Activated CD4-positive, alpha-beta memory T cell treated with anti-CD3 and anti-CD28 coated beads, Interleukin-2, amount 10 ng/mL, durations not matched to agents 7 days and 5 days (primary cell): Measurements from ENCODE around the gene EEF1A2. TPM values are rescaled to one million over a fixed set of nuclear protein-coding genes. Genes with fewer than 3 reads are reported as not detected.
"Not testable (repeated sequence)": the region's sequence is repeated elsewhere in the genome, so short reads cannot be mapped to it uniquely, and the experiment has no call there.

Experiments
- CTCF ChIA-PET: fragments of 350-600 bp; sonication (Branson Sonifier 250); formaldehyde crosslinking; loops from one replicate; lab custom pipeline; 2021; ENCODE audit warnings: antibody characterized with exemption, inconsistent platforms; lab: Charles Lee
- POLR2A ChIA-PET: fragments of 350-600 bp; sonication (Branson Sonifier 250); formaldehyde crosslinking; loops from one replicate; lab custom pipeline; 2021; ENCODE audit warnings: antibody characterized with exemption; lab: Charles Lee
- DNase-seq: peaks from one replicate; pipeline ENCODE4 v3.0.0-alpha.2; 2020
- H3K27ac Mint-ChIP-seq: one replicate; pipeline ENCODE4 v1.8.0; 2021; ENCODE audit warnings: mild to moderate bottlenecking, mixed read lengths
- H3K27me3 Mint-ChIP-seq: one replicate; pipeline ENCODE4 v1.8.0; 2021; ENCODE audit warnings: mixed read lengths
- H3K36me3 Mint-ChIP-seq: one replicate; pipeline ENCODE4 v1.8.0; 2021; ENCODE audit warnings: low read depth, mixed read lengths
- H3K4me1 Mint-ChIP-seq: one replicate; pipeline ENCODE4 v1.8.0; 2021; ENCODE audit warnings: mixed read lengths
- H3K4me3 Mint-ChIP-seq: one replicate; pipeline ENCODE4 v1.8.0; 2021; ENCODE audit warnings: mild to moderate bottlenecking, mixed read lengths
- H3K9me3 Mint-ChIP-seq: one replicate; pipeline ENCODE4 v1.8.0; 2021; ENCODE audit warnings: mixed read lengths
- total RNA-seq, 2 experiments: library from RNA; stranded (reverse); gene quantifications; one replicate each; pipeline ENCODE4 v1.2.3, GENCODE V29; 2021

The EEF1A2 gene
- total RNA-seq, 2 experiments from 2014 or later, result 2.0 to 2.6 TPM

DNA sequence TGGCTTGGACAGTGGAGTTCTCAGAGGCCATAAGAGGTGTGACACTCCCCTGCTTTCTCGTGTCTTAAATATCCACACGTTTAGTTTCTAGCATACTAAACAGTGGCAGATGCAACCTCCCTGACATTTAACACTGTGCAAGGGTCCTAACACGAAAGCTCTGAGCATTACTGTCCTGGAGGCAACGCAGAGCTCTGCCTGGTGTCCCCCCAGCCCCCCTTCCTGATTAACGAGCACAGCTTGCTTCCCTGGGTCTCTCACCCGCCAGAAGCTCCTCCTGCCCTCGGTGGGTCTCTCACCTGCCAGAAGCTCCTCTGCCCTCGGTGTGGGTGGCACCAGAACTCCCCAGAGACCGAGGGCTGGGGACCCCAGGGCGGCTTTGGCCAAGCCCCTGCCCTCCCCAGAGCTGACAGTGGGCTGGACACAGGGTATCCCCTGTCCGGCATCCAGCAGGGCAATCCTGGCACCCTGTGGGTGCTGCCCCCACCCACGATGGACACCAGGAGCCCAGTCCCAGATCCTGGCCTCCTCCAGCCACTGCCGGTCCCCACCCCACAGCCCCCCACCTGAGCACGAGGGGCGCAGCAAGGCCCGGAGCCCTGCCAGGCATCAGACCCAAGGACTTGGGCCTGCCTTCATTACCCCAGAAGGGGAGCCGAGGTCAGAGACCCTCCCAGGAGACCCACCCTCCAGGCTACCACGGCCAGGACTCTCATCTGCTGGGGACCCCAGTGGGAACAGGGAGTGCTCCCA lies 14.1 kb downstream of the EEF1A2 start:
- Mint-ChIP-seq H3K4me3 (no peak overlapping the region), H3K9me3 (no peaks in the 10 kb centered on the region), H3K27me3 (peaks cover 10% of the 10 kb centered on the region), H3K4me1 (no peaks in the 10 kb centered on the region), H3K36me3 (no peaks in the 10 kb centered on the region), H3K27ac (no peak overlapping the region)
- CTCF ChIA-PET, result no interaction called here
- no peak for DNase-seq
- POLR2A ChIA-PET, result no interaction called here

DNA sequence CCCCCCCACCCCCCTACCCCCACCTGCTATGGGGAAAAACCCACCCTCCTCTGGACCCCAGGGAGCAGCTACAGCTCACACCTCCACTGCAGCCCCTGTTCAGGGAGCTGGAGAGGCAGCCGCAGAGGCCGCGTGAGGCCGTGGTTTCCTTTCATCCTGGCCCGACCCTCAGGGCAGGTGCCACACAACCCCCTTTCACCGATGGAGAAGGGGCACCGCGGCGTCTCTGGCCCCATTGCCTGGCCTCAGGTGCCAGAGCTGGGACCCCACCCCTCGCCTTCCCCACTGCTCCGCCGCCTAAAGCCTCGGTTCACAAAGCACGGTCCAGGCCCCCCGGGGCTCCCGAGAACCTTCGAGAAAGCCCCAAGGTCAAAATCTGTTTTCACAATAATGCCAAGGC lies 14.6 kb downstream of the EEF1A2 start:
- H3K4me3 Mint-ChIP-seq, result no peak overlapping the region
- H3K27me3 Mint-ChIP-seq, result peaks cover 10% of the 10 kb centered on the region
- H3K9me3 Mint-ChIP-seq, result no peaks in the 10 kb centered on the region
- H3K36me3 Mint-ChIP-seq, result no peaks in the 10 kb centered on the region
- H3K27ac Mint-ChIP-seq, result no peak overlapping the region
- no peaks in the 10 kb centered on the region for H3K4me1 Mint-ChIP-seq
- ChIA-PET CTCF (no interaction called here), POLR2A (no interaction called here)
- no peak for DNase-seq

DNA sequence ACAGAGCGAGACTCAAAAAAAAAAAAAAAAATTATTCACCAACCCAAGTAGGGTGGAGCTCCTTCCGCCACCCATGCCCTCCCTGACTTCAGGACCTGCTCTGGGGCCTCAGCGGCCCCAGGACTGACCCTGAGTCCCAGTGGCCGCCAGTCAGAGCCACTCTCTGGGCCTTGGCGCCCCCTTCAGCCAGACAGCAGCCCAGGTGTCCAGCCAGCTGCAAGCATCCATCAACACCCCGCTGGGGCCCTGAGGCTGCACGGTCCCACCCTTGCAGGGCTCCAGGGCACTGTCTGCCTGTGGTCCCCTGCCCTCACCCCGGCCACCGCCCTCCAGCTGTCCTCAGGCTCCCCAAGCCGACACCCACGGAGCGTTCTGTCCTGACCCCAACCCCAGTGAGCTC lies 15.0 kb downstream of the EEF1A2 start:
- Mint-ChIP-seq H3K27ac (no peak overlapping the region), H3K4me1 (no peaks in the 10 kb centered on the region), H3K4me3 (no peak overlapping the region), H3K9me3 (no peaks in the 10 kb centered on the region), H3K27me3 (peaks cover 10% of the 10 kb centered on the region), H3K36me3 (no peaks in the 10 kb centered on the region)
- DNase-seq, result no peak
- ChIA-PET CTCF (no interaction called here), POLR2A (no interaction called here)

DNA sequence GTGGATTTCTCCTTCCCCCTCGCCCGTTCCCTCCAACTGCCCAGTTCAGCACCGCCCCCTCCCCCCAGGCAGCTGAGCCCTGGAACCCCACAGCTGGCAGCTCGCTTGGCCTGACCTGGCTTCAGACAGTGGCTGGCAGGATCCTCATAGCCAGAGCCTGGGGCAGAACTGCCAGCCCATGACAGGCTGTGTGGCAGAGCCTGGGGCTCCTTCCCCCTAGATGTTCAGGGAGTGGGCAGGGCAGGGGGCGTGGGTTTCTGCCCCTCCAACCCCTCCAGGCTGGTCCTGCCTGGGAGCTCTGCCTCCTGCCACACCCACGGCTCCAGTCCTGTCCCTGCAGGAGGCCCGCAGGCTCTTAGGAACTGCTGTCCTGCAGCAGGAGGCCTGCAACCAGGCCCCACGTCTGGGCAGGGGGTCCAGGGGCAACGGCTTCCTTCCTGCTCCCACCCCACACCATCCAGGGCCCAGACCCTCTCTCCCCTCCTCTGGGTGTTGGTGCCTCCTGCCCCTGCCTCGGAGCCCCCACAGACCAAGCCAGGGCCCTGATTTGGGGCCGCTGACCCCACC lies 16.8 kb downstream of the EEF1A2 start:
- no peaks in the 10 kb centered on the region for H3K4me1 Mint-ChIP-seq
- CTCF ChIA-PET, result interaction anchor here (0.5 kb wide), 1 partner anchor 570 kb away, joined by 3 read pairs; no protein-coding TSS in a partner anchor

DNA sequence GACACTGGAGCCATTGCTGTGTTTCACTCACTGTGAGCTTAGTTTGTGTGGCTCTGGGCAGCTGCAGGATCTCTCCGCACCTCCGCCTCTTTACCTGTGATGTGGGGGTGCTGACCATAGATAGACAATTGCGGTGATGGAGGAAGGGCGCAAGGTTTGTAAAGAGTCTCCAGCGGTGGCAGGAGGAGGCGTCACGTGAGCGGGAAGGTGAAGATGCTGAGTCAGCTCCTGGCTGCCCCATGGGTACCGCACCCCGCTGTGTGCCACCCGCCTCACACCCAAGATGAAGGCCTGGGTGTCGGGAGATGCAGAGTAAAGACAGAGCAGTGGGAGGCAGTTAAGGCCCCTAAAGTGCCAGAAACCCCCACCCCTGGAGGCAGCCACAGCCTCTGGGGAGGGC lies 17.4 kb downstream of the EEF1A2 start:
- no peaks in the 10 kb centered on the region for H3K4me1 Mint-ChIP-seq
- DNase-seq, result no peak
- no peaks in the 10 kb centered on the region for H3K36me3 Mint-ChIP-seq
- H3K4me3 Mint-ChIP-seq, result no peak overlapping the region
- POLR2A ChIA-PET, result no interaction called here
- CTCF ChIA-PET, result no interaction called here
- H3K9me3 Mint-ChIP-seq, result no peaks in the 10 kb centered on the region
- no peak overlapping the region for H3K27ac Mint-ChIP-seq
- peaks cover 14% of the 10 kb centered on the region for H3K27me3 Mint-ChIP-seq

More for the DNA sequence above, 16.8 kb downstream of the EEF1A2 start:
- no peak for DNase-seq
- no peaks in the 10 kb centered on the region for H3K36me3 Mint-ChIP-seq
- POLR2A ChIA-PET, result no interaction called here
- no peak overlapping the region for H3K27ac Mint-ChIP-seq
- peaks cover 12% of the 10 kb centered on the region for H3K27me3 Mint-ChIP-seq
- no peaks in the 10 kb centered on the region for H3K9me3 Mint-ChIP-seq
- no peak overlapping the region for H3K4me3 Mint-ChIP-seq

DNA sequence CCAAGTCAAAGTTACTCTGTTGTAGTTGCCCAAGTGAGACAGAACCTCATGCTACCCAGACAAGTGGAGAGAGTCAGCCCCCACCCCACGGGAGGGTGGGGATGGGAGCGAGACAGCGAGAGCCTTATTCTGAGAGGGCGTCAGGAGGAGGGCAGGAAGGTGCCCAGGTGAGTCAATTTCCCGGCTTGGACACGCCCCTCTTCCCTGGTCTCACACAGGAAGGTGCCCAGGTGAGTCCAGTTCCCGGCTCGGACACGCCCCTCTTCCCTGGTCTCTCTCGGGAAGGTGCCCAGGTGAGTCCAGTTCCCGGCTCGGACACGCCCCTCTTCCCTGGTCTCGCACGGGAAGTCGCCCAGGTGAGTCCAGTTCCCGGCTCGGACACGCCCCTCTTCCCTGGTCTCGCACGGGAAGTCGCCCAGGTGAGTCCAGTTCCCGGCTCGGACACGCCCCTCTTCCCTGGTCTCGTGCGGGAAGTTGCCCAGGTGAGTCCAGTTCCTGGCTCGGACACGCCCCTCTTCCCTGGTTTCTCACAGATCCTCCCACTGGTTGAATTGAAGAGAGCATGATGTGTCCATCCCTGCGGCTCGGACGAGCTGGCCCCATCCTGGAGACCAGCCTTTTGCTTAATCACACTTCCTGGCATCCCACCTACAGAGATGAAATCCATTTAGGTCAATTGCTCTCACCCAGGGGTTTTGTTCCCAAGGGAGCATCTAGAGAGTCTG lies 19.0 kb downstream of the EEF1A2 start:
- not testable (repeated sequence) for H3K4me3 Mint-ChIP-seq, H3K4me1 Mint-ChIP-seq
- CTCF ChIA-PET, result interaction anchor here (0.6 kb wide), 1 partner anchor 1140 kb away, joined by 6 read pairs; no protein-coding TSS in a partner anchor

DNA sequence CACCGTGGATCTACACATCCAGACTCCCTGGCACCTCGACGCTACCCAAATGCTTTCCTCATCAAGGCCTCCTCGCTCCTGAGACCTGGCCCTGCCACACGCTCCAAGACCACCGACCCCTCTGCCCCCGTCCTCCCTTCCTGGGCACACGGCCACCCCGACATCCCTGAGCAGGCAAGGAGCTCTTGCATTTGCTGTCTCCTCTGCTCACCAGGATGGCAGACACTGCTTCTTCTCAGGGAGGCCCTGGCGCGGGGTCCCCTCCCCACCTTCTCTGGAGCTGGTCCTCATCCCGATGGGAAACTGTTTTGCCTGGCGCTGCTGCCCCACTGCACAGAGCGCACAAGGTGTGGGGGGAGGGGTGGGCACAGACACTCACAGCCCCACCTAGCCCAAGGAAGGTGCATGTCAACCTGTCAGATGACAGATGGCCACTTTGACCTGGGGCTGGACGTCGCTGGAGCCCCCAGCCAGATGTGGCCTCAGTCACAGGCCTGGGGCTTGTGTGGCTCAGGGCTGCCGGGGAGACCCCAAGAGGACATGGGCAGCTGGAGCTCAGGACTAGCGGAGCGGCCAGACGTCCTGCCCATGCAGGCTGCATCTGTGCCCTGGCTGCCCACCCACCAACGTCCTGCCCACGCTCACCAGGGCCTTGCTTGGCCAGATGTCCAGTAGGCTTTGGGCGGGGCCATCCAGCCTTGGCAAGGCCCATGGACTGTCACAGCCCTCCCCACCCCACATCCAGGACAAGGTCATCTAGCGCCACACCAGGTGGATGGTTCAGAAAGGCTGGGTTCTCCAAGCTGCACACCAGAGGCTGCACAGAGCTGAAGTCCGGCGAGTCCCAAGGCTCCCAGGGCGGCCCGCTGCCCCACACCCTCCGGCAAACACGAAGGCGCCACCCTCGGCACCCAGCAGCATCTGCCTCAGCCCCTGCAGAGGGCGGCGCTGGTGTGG lies 20.3 kb downstream of the EEF1A2 start:
- Mint-ChIP-seq H3K27me3 (peaks cover 32% of the 10 kb centered on the region), H3K9me3 (no peaks in the 10 kb centered on the region), H3K4me3 (no peak overlapping the region), H3K27ac (no peak overlapping the region), H3K36me3 (no peaks in the 10 kb centered on the region), H3K4me1 (no peaks in the 10 kb centered on the region)
- ChIA-PET CTCF (no interaction called here), POLR2A (no interaction called here)
- no peak for DNase-seq

More for the DNA sequence above, 19.0 kb downstream of the EEF1A2 start:
- peaks cover 23% of the 10 kb centered on the region for H3K27me3 Mint-ChIP-seq
- H3K9me3 Mint-ChIP-seq, H3K27ac Mint-ChIP-seq, POLR2A ChIA-PET, H3K36me3 Mint-ChIP-seq, DNase-seq: not testable (repeated sequence)

DNA sequence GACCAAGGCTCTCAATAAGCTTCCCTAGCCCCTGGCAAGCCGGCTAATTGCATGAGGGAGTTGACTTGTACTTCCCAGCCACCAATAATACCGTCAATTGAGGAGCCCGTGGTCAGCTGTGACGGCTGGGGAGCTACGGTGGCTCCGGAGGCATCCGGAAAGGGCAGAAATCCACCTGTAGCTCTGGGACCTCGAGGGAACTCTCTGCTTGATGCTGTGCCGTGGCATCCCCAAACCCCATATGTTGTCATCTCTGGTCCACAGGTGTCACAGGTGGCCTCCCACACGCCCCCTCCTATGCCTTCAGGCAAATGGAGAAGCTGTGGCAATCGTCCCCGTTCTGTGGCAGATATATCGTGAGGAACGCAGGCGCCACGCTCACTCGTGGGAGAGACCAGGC lies 20.9 kb downstream of the EEF1A2 start:
- peaks cover 37% of the 10 kb centered on the region for H3K27me3 Mint-ChIP-seq

DNA sequence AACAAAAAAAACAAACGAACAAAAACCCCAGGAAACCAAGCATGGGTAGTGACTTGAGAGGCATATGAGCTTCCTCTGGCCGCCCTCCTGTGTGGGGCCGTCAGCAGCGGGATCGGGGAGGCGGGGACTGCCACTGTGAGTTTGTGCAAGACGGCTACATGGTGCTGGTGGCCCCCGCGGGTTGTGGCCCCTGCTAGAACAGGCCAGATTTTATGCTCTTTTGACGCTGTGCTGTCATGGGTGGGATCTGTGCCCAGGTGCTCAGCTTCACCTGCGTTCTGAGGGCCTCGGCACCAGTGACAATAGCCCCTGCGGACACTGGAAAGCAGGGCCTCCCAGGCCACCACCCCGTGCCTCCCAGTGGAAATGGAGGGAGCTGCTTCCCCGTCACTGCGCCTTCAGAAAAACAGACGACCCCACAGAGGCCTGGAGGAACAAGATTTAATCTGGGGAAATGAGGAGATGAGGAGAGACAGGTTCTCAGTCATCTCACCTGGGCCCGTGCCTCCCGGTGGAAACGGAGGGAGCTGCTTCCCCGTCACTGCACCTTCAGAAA lies 21.7 kb downstream of the EEF1A2 start:
- Mint-ChIP-seq H3K27ac (no peak overlapping the region), H3K4me3 (no peak overlapping the region), H3K4me1 (no peaks in the 10 kb centered on the region), H3K27me3 (peaks cover 34% of the 10 kb centered on the region), H3K9me3 (no peaks in the 10 kb centered on the region), H3K36me3 (no peaks in the 10 kb centered on the region)
- ChIA-PET CTCF (no interaction called here), POLR2A (no interaction called here)
- no peak for DNase-seq

More for the DNA sequence above, 20.9 kb downstream of the EEF1A2 start:
- Mint-ChIP-seq H3K9me3 (no peaks in the 10 kb centered on the region), H3K36me3 (no peaks in the 10 kb centered on the region), H3K4me3 (no peak overlapping the region), H3K27ac (no peak overlapping the region), H3K4me1 (no peaks in the 10 kb centered on the region)
- DNase-seq, result no peak
- POLR2A ChIA-PET, result no interaction called here
- CTCF ChIA-PET, result no interaction called here

DNA sequence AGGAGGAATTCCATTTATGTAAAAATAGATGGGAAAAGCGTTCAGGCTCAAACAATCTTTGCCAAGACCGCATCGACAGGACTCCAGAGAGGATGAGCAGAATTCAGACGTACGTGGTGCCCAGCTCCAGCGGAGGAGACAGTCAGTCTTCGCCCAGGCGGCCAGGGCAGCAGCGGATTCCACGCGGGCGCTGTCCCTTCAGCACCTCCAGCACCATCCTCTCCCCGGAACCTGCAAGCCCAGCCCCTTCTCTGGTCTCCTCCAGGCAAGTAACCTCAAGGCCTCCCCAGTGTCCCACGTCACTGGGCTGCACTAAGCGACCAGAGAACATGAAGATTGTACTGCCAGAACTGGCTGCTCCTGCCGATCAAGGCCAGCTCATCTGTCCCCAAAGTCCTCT lies 23.7 kb downstream of the EEF1A2 start:
- Mint-ChIP-seq H3K4me3 (no peak overlapping the region), H3K27ac (no peak overlapping the region), H3K27me3 (peaks cover 40% of the 10 kb centered on the region), H3K36me3 (no peaks in the 10 kb centered on the region), H3K9me3 (no peaks in the 10 kb centered on the region), H3K4me1 (no peaks in the 10 kb centered on the region)
- CTCF ChIA-PET, result interaction anchor here (1.1 kb wide), 1 partner anchor 21 kb away, joined by 3 read pairs; no protein-coding TSS in a partner anchor
- no peak for DNase-seq
- POLR2A ChIA-PET, result no interaction called here

DNA sequence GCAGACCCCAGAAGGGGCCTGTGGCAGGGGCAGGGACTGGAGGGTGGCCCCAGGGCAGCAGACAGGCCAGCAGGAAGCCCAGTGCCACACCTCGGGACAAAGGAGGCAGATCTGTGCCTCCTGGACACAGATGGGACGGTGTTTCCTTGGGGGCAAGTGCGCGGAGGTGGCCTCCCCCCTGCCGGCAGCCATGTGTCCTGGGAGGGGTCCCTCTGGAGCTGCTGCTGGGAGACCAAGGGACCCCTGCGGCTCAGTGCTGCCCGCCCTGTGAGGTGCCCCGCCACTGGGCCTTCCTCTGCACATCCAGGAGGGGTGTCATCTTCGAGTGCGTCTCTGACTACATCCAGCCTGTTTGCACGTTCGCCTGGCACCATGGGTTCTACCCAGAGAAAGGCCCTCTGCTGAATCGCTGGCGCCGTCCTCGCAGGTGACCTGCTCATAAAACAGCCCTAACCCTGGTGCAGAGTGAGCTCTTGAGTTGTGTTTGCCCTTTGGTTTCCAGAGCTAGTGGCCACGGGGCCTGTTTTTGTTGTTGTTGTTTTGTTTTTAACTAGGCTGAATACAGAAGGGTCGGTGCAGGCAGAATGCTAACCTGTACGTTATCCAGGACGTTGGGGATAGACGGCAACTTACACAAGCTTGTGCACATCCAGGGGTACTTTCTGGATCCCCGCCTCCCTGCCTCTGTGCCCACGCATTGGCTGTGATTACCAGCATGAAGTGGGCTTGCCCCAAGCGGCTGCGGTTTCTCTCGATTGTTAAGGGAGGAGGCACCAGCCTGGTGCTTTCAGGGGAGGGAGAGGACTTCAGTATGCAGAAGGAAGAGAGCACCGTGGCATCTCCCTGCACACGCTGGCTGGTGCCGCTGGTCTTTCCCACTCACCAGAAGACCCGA lies 25.1 kb downstream of the EEF1A2 start:
- ChIA-PET CTCF (interaction anchor here (1.1 to 1.3 kb wide), 2 partner anchors 22 to 39 kb away, joined by 3 read pairs; no protein-coding TSS in a partner anchor), POLR2A (no interaction called here)
- H3K27me3 Mint-ChIP-seq, result peaks cover 40% of the 10 kb centered on the region
- no peak overlapping the region for H3K27ac Mint-ChIP-seq
- no peaks in the 10 kb centered on the region for H3K36me3 Mint-ChIP-seq
- DNase-seq, result no peak
- H3K4me3 Mint-ChIP-seq, result no peak overlapping the region
- no peaks in the 10 kb centered on the region for H3K9me3 Mint-ChIP-seq
- H3K4me1 Mint-ChIP-seq, result no peaks in the 10 kb centered on the region
